ENCODE results near the gene APOL2.
"Not testable (repeated sequence)": the region's sequence is repeated elsewhere in the genome, so short reads cannot be mapped to it uniquely, and the experiment has no call there.

APOL2 gene

GRCh38 chr22:36238373-36239149, 766 bp downstream of the APOL2 start:
- DNase-seq = no peak

- peak; percentile 51 for DNase-seq
Observed at GRCh38 chr22:36237462-36238372, 1.6 kb downstream of the APOL2 start.

GRCh38 chr22:36236388-36237319, 2.7 kb downstream of the APOL2 start:
- no peak for DNase-seq

GRCh38 chr22:36235585-36235984, 3.7 kb downstream of the APOL2 start:
- DNase-seq = no peak

- DNase-seq = no peak
Observed at GRCh38 chr22:36234919-36235318, 4.4 kb downstream of the APOL2 start.

GRCh38 chr22:36234213-36234612, 5.1 kb downstream of the APOL2 start:
- no peak for DNase-seq

GRCh38 chr22:36233796-36234195, 5.5 kb downstream of the APOL2 start:
- DNase-seq = no peak

GRCh38 chr22:36232715-36233401, 6.5 kb downstream of the APOL2 start:
- no peak for DNase-seq

- DNase-seq = not testable (repeated sequence)
Observed at GRCh38 chr22:36231051-36231450, 8.3 kb downstream of the APOL2 start.

GRCh38 chr22:36229649-36230048, 9.7 kb downstream of the APOL2 start:
- not testable (repeated sequence) for DNase-seq

- no peak for DNase-seq
Observed at GRCh38 chr22:36228944-36229343, 10.4 kb downstream of the APOL2 start.

GRCh38 chr22:36228369-36228768, 11.0 kb downstream of the APOL2 start:
- DNase-seq = not testable (repeated sequence)

GRCh38 chr22:36227806-36228205, 11.5 kb downstream of the APOL2 start:
- DNase-seq = no peak

- no peak for DNase-seq
Observed at GRCh38 chr22:36227396-36227795, 11.9 kb downstream of the APOL2 start.

- no peak for DNase-seq
Observed at GRCh38 chr22:36226189-36226588, 13.1 kb downstream of the APOL2 start.

GRCh38 chr22:36225333-36225922, 13.9 kb downstream of the APOL2 start:
- DNase-seq = no peak

GRCh38 chr22:36224245-36224644, 15.1 kb downstream of the APOL2 start:
- no peak for DNase-seq

GRCh38 chr22:36223504-36223903, 15.8 kb downstream of the APOL2 start:
- no peak for DNase-seq

- no peak for DNase-seq
Observed at GRCh38 chr22:36222887-36223450, 16.4 kb downstream of the APOL2 start.

- DNase-seq = peak; percentile 39
Observed at GRCh38 chr22:36221799-36222751, 17.3 kb downstream of the APOL2 start.
